HG03175 (cell line): Measurements from ENCODE around the gene UBL4A.
"Not testable (repeated sequence)": the region's sequence is repeated elsewhere in the genome, so short reads cannot be mapped to it uniquely, and the experiment has no call there.

Experiments
- ATAC-seq: cut with Tn5 transposase; IDR thresholded peaks from one replicate; pipeline ENCODE4 v1.9.1; 2021; ENCODE audit warnings: mild to moderate bottlenecking, moderate library complexity; ENCODE audit not compliant: unreplicated experiment

The UBL4A gene

GRCh38 chrX:154509455-154509854 is 23.0 kb upstream of the UBL4A start:
- ATAC-seq = no peak

- ATAC-seq = no peak
Observed at GRCh38 chrX:154508384-154508745, 21.9 kb upstream of the UBL4A start.

GRCh38 chrX:154507673-154508383 is 21.4 kb upstream of the UBL4A start:
- ATAC-seq = no peak

DNA sequence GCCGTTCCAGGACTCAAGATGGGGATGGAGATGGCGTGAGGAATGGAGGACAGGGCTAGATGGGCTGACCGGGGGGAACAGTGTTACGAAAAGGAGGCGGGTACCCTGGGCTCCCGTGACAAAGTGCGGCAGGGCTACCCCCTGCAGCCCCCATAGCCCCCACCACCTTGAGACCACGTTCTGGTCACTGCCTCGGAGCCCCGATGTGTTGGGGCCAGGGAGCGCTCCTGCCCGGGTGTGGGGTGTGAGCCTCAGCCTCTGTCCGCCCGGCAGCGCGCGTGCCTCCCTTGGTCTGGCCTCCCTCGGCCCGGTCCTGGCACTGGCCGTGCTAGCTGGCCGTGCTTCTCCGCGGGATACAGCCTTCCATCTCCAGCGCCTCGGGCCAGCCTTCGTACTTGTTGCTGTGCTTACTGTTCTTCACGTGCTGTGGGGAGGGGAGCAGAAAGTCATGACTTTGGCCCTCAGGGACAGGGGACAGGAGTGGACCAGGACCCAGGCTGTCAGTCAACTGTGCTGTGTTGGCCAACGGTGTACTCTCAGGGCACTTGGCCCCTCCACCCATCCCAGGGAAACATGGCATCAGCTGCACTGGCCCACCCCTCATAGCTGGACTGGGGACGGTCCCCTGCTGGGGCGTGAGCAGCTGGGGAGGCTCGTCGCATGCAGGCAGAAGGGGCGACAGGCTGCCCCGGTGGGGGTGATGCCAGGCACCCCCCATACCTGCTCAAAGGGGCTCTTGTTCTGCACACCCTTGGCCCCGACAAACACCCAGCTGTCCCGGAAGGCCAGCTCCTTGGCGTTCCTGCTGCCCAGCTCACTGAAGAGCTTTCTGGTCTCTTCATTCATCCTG is 20.3 kb upstream of the UBL4A start:
- ATAC-seq = no peak

- no peak for ATAC-seq
Observed at GRCh38 chrX:154505734-154506133, 19.3 kb upstream of the UBL4A start.

DNA sequence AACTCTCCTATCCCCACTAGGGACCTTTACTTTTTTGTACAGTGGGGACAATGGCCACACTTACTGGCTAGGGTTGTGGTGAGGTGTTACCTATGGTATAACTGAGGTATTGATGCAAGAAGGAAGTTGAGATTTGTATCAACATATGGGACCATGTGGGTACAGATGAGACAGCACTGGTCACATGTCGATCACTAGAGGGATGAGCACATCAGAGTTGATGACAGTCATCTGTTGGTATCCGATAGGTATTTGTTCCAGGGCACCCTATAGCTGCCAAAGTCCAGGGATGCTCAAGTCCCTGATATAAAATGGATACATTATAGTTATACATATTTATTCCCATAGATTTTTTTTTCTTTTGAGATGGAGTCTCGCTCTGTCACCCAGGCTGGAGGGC is 16.6 kb upstream of the UBL4A start:
- no peak for ATAC-seq

DNA sequence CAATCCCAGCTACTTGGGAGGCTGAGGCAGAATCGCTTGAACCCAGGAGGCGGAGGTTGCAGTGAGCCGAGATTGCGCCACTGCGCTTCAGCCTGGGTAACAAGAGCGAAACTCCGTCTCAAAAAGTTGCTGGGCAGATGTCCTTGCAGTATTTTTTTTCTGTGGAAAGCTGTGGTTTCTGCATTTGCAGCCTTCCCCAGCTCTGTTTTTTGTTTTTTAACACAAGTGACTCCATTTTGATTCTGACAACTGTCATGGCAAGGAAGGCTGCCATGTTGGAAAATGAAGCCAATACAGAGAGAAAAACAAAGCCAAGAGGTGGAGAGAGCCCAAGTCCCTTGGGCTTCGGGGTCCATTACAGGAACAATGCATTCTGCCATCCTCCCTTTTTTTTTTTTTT is 15.7 kb upstream of the UBL4A start:
- no peak for ATAC-seq

GRCh38 chrX:154501423-154501822 is 15.0 kb upstream of the UBL4A start:
- not testable (repeated sequence) for ATAC-seq

DNA sequence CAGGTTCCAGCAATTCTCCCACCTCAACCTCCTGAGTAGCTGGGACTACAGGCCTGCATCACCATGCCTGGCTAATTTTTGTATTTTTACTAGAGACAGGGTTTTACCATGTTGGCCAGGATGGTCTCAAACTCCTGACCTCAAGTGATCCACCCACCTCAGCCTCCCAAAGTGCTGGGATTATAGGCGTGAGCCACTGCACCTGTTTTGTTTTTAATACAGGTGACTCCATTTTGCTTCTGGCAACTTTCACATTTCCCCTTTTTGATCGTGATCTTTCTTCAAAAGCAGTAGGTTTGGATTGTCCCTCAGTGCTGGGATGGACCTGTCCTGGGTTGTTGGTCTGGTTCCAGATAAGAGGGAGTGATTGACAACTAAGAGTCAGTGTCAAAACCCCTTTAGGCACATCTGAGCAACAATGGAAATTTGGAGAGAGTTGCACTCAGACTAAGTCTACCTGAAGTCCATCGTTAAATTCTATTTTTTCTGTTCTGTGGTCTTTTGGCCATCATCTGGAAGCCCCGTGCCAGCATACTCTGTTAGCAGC is 10.2 kb upstream of the UBL4A start:
- ATAC-seq = not testable (repeated sequence)

- ATAC-seq = no peak
Observed at GRCh38 chrX:154495472-154495922, 9.1 kb upstream of the UBL4A start.

GRCh38 chrX:154494715-154495114 is 8.3 kb upstream of the UBL4A start:
- ATAC-seq = no peak

DNA sequence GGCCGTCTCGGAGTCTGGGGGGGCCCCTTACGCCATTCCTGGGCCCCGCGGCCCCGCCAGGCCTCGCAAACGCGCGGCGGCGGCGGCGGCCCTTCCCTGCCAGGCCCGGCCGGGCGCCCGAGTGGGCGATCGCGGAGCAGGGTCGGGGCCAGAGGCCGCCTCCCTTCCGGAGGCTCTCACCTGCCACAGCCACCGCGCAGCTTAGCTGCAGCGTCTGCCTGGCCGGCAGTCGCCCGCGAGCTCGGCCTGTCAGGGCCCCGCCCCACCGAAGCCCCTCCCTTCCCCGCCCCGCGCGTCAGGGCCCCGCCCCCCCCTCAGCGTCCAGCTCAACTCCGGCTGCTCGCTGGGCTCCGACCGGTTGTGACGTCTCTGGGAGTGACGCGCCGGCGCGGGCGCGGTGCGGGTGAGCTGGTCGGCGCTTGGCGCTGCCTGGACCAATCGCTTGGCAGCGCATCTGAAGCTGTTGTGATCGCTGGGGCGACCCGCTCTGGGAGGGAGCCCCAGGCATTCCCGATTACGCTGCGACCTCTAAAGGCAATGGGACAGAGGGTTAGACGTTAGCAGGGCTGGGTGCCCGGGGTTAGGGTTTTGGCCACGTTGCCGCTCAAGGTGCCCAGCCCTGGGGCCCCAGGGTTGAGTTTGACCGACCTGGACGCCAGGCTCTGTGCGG is 4.1 kb upstream of the UBL4A start, which contains the start of gene SLC10A3:
SLC10A3 (minus strand) TSS at position 216 of the 670 bp plus-strand sequence. CDS start 1,689 bp downstream, outside the sequence.
- peak; percentile 83 for ATAC-seq

- ATAC-seq = peak; percentile 18
Observed at GRCh38 chrX:154490021-154490413, 3.6 kb upstream of the UBL4A start.

DNA sequence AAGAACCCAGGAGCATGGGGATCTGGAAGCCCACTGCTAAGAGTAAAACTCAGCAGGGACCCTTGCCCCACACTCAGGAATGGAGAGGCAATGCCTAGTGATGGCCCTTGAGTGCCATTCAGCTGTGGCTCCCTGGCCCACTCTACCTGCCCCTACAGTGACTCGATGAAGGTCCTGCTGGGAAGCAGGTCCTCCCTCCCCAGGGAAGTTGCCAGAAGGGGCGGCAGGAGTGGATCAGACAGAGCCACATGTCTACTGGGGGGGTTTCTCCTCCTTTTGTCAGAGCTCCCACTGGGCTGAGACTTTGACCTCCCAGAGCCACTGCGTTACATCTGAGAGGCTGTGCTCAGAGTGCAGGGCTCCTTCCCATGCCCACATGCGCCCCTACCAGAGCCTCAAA is 2.8 kb upstream of the UBL4A start:
- no peak for ATAC-seq

GRCh38 chrX:154488336-154489075 is 2.1 kb upstream of the UBL4A start:
- ATAC-seq = no peak

GRCh38 chrX:154487518-154488290 is 1.3 kb upstream of the UBL4A start:
- ATAC-seq = no peak

- ATAC-seq = no peak
Observed at GRCh38 chrX:154486052-154486395, 391 bp downstream of the UBL4A start.

- no peak for ATAC-seq
Observed at GRCh38 chrX:154485150-154486051, 1.0 kb downstream of the UBL4A start.
